Upper lobe of left lung (tissue), 4 donors: Measurements from ENCODE around the gene GRID1.

ENCODE experiments used
- CTCF ChIP-seq, 6 experiments: fragments of 450-650 bp in 4 of 6; fragments of 200-600 bp in 2 of 6; sonication (generic) in 2 of 6; IDR thresholded peaks; one replicate each; pipeline ENCODE4 v1.5.1; 2016 to 2019; ENCODE audit warnings: antibody characterized with exemption in 6 of 6
- POLR2A ChIP-seq, 4 donors: fragments of 450-650 bp; IDR thresholded peaks; one replicate each; pipeline ENCODE4 v1.5.1; 2016 to 2017; ENCODE audit warnings: antibody characterized with exemption in 4 of 4, mild to moderate bottlenecking in 2 of 4
- POLR2AphosphoS5 ChIP-seq, 2 donors: sonication (generic); formaldehyde crosslinking; IDR thresholded peaks; one replicate each; pipeline ENCODE4 v1.5.1; 2017; ENCODE audit warnings: antibody characterized with exemption in 2 of 2

- TF ChIP-seq CTCF (IDR thresholded peaks at IDR 0.05): no peak
- no peak for TF ChIP-seq POLR2A (IDR thresholded peaks at IDR 0.05)
- no peak for TF ChIP-seq POLR2AphosphoS5 (IDR thresholded peaks at IDR 0.05)
Measured at GRCh38 chr10:86392723-86393094, 26.1 kb upstream of the GRID1 start.
